OCI-LY7 (cell line): ENCODE data around the gene HAND1. TPM values are rescaled to one million over a fixed set of nuclear protein-coding genes. Genes with fewer than 3 reads are reported as not detected.

ENCODE experiments used
- BruUV-seq: library from RNA; stranded (reverse); fragments of 400-500 nt; replicated peaks from 2 replicates; lab custom pipeline; 2021; lab: Mats Ljungman, UMichigan
- CTCF ChIA-PET: fragments of 300-600 bp; sonication (Branson Sonifier 250); formaldehyde crosslinking; loops from one replicate; lab custom pipeline; 2022; ENCODE audit warnings: antibody characterized with exemption; ENCODE audit not compliant: unreplicated experiment; lab: Charles Lee
- POLR2A ChIA-PET: fragments of 300-600 bp; sonication (Branson Sonifier 250); formaldehyde crosslinking; loops from one replicate; lab custom pipeline; 2022; ENCODE audit warnings: antibody characterized with exemption; lab: Charles Lee
- DNase-seq: peaks from one replicate; pipeline ENCODE4 v3.0.0-alpha.2; 2015; ENCODE audit warnings: low spot score
- H2AFZ ChIP-seq: fragments of 200-600 bp; sonication (generic), shearing (Covaris generic); 2 replicates; pipeline ENCODE4 v1.6.1; 2014; ENCODE audit warnings: mild to moderate bottlenecking, antibody characterized with exemption, low read length, moderate library complexity
- H3K27ac ChIP-seq: fragments of 200-600 bp; sonication (generic); 2 replicates; pipeline ENCODE4 v1.5.1; 2014; ENCODE audit warnings: mixed run types, low read depth, mild to moderate bottlenecking, moderate library complexity, low read length, inconsistent platforms; ENCODE audit not compliant: poor library complexity, severe bottlenecking
- H3K36me3 ChIP-seq: fragments of 200-600 bp; sonication (generic); 2 replicates; pipeline ENCODE4 v1.6.1; 2014; ENCODE audit warnings: mild to moderate bottlenecking, antibody characterized with exemption, low read length, moderate library complexity, mixed read lengths; ENCODE audit not compliant: insufficient read depth
- H3K4me1 ChIP-seq: fragments of 200-600 bp; sonication (generic); 2 replicates; pipeline ENCODE4 v1.5.1; 2014; ENCODE audit warnings: mild to moderate bottlenecking, low read length; ENCODE audit not compliant: insufficient read depth, poor library complexity, severe bottlenecking
- H3K4me2 ChIP-seq: fragments of 200-600 bp; sonication (generic); 2 replicates; pipeline ENCODE4 v1.6.1; 2014; ENCODE audit warnings: mild to moderate bottlenecking, low read length
- H3K4me3 ChIP-seq: fragments of 200-600 bp; sonication (generic); 2 replicates; pipeline ENCODE4 v1.5.1; 2014; ENCODE audit warnings: mild to moderate bottlenecking, low read depth, low read length; ENCODE audit not compliant: poor library complexity, severe bottlenecking
- H3K79me2 ChIP-seq: fragments of 200-600 bp; sonication (generic); 2 replicates; pipeline ENCODE4 v1.6.1; 2016; ENCODE audit warnings: low read depth, mild to moderate bottlenecking, low read length, moderate library complexity, mixed read lengths; ENCODE audit not compliant: insufficient read depth
- H3K9me2 ChIP-seq: fragments of 200-600 bp; sonication (generic); 2 replicates; pipeline ENCODE4 v1.6.1; 2016; ENCODE audit warnings: mild to moderate bottlenecking, low read length, mixed read lengths; ENCODE audit not compliant: insufficient read depth
- H3K9me3 ChIP-seq: fragments of 200-600 bp; sonication (generic); 2 replicates; pipeline ENCODE4 v1.6.1; 2014; ENCODE audit warnings: mild to moderate bottlenecking, mixed run types, low read length, mixed read lengths
- H4K20me1 ChIP-seq: fragments of 200-600 bp; sonication (generic); 2 replicates; pipeline ENCODE4 v1.6.1; 2014; ENCODE audit warnings: mild to moderate bottlenecking, antibody characterized with exemption, low read length, moderate library complexity, mixed read lengths; ENCODE audit not compliant: insufficient read depth
- CTCF ChIP-seq: fragments of 200-600 bp; sonication (generic); conservative IDR thresholded peaks from 2 replicates; pipeline ENCODE4 v1.5.1; 2014; ENCODE audit warnings: mild to moderate bottlenecking, antibody characterized with exemption, low read length, moderate library complexity, mixed read lengths
- EZH2phosphoT487 ChIP-seq: fragments of 200-600 bp; sonication (generic); IDR thresholded peaks from 2 replicates; pipeline ENCODE4 v1.6.1; 2018; ENCODE audit warnings: low read depth, borderline replicate concordance, mild to moderate bottlenecking, mixed run types, antibody characterized with exemption, low read length, moderate library complexity, mixed read lengths
- intact Hi-C: fragments of 100-400 bp; cut with micrococcal nuclease; formaldehyde crosslinking; loops from one replicate; pipeline ENCODE4 v1.10.0; 2022; ENCODE audit not compliant: unreplicated experiment
- total RNA-seq, 2 experiments: library from RNA; depleted of rRNA in 1 of 2; stranded (reverse); fragments of >200 nt in 1 of 2; shearing (Covaris generic) in 1 of 2; gene quantifications; 2 replicates each; pipeline ENCODE4 v1.2.3, GENCODE V29; 2014 to 2022

HAND1 gene
- total RNA-seq, 2 experiments from 2014 or later, result not detected

- Histone ChIP-seq H3K79me2 (no peaks in the 10 kb centered on the region), H3K27ac (no peak overlapping the region), H3K4me2 (no peak overlapping the region), H3K9me3 (no peaks in the 10 kb centered on the region), H3K9me2 (no peaks in the 10 kb centered on the region), H4K20me1 (no peaks in the 10 kb centered on the region), H3K4me3 (no peak overlapping the region), H3K36me3 (no peaks in the 10 kb centered on the region), H3K4me1 (no peaks in the 10 kb centered on the region), H2AFZ (no peak overlapping the region)
- BruUV-seq, result no TSS peak
- CTCF ChIA-PET, result no interaction called here
- TF ChIP-seq EZH2phosphoT487 (no peak), CTCF (no peak)
- intact Hi-C loops, result no loop called here
- DNase-seq, result no peak
- POLR2A ChIA-PET, result interaction anchor here (0.6 to 1.0 kb wide), 2 partner anchors 11 to 43 kb away, joined by 3 to 5 read pairs; no protein-coding TSS in a partner anchor
These were observed 48.7 kb downstream of the HAND1 start for GRCh38 chr5:154429341-154429740.

- ChIA-PET POLR2A (no interaction called here), CTCF (no interaction called here)
- Histone ChIP-seq H4K20me1 (no peaks in the 10 kb centered on the region), H3K79me2 (no peaks in the 10 kb centered on the region), H3K9me3 (peaks cover 7% of the 10 kb centered on the region; the same call in 1 of the 2 replicates), H3K9me2 (no peaks in the 10 kb centered on the region), H3K4me2 (no peak overlapping the region), H3K4me3 (no peak overlapping the region), H2AFZ (no peak overlapping the region), H3K4me1 (no peaks in the 10 kb centered on the region), H3K27ac (no peak overlapping the region), H3K36me3 (no peaks in the 10 kb centered on the region)
- no peak for TF ChIP-seq CTCF
- no peak for TF ChIP-seq EZH2phosphoT487
- intact Hi-C loops, result no loop called here
- DNase-seq, result no peak
- BruUV-seq, result no TSS peak
These were observed 49.8 kb downstream of the HAND1 start for GRCh38 chr5:154428208-154428607.

Other genes with a start within 250 kb of the HAND1 start
- gene SAP30L, start 32.2 kb downstream of the HAND1 start, total RNA-seq (2014; rRNA removed; shearing (Covaris generic)), result 33.2 and 38.7 TPM in 2 replicates
- 37.5 and 39.3 TPM in 2 replicates for gene SAP30L, start 32.2 kb downstream of the HAND1 start, total RNA-seq (2022)